NCI-H2107 treated with DMSO at 0.1 percent for 48 hours (cell line): ENCODE data around the gene SLC22A12.
A peak's percentile ranks its signal among the peaks of the same experiment; 100 is the strongest.

Source experiments
- DNase-seq: peaks from one replicate; lab custom pipeline; 2025; ENCODE audit not compliant: unreplicated experiment; lab: John Stamatoyannopoulos, UW

Gene SLC22A12

GRCh38 chr11:64621283-64622019 is 30.4 kb downstream of the SLC22A12 start:
- no peak for DNase-seq

GRCh38 chr11:64622681-64623080 is 31.7 kb downstream of the SLC22A12 start:
- no peak for DNase-seq

GRCh38 chr11:64624883-64625481 is 34.0 kb downstream of the SLC22A12 start:
- no peak for DNase-seq

- DNase-seq, result no peak
Measured at GRCh38 chr11:64626637-64627036, 35.6 kb downstream of the SLC22A12 start.

GRCh38 chr11:64627371-64627770 is 36.4 kb downstream of the SLC22A12 start:
- DNase-seq, result no peak

DNA sequence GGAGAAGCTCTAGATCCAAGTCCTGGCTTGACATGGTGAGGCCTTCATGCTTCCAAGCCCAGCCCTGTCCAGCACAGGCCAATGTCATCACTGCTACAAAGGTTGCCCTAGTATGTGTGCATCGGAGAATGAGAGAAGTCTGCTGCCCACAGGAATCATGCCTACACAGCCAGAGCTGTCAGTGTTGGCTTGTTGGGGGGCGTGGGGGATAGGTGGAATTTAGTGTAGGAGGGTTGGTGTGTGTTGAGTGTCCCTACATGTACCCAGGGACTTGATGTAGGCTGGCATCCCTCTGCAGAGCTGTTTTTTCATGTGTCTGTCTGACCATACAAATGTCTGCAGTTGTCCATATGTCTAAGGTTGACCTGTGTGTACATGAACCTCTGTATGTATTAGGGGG is 37.6 kb downstream of the SLC22A12 start:
- DNase-seq, result no peak

DNA sequence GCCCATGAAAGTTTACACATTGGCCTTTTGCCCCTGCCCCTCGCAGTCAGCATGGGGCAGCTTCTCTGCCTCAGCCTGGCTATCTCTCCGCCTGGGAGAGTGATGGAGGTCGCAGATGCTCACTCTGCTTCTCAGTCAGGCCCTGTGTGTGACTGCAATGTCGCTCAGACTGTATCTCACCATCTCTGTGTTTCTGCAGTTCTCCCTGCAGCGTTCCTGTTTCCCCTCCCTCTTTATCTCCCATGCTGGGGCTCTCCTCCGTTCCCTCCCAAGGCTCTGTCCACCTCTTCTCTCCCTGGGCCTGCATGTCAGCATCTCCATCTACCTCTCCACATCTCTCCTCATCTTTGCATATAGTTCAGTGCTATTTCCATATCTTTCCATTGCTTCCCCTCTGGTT is 38.1 kb downstream of the SLC22A12 start:
- DNase-seq, result no peak

- no peak for DNase-seq
Measured at GRCh38 chr11:64629796-64630562, 39.0 kb downstream of the SLC22A12 start.

DNA sequence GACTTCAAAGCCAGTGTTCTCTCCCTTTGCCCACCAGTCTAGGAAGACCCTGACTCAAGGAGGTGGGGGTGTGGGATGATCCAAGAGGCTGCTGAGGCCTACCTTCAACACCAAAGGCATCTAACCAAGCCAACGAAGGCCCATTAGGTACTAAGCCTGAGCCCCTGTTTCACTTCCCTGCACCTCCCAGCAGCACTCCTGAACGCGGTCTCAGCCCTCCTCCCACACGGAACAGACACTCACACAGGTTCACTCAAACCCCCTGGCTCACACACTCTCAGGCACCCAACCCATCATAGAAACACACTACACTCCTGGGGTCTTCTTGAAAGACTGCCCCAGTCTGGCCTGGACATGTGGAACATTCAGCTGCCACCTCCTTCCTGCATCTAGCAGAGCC is 40.7 kb downstream of the SLC22A12 start:
- no peak for DNase-seq

DNA sequence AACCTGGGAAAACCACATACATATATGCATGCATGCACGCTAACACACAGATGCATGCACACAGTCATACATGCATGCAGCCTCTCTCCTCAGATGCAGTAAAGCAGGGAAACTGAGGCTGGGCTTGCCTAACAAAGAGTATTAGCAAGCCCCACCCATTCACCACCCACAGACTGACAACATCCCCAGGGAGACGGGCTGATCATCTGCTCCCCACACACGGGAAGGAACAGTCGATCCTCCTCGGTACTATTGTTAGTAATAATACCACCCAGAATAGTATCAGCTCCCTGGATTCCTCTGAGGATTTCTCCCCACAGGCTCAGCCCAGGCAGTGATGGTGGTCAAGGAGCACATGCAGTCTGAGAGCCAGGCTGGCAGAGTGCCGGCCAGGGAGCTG is 41.2 kb downstream of the SLC22A12 start:
- DNase-seq, result no peak

DNA sequence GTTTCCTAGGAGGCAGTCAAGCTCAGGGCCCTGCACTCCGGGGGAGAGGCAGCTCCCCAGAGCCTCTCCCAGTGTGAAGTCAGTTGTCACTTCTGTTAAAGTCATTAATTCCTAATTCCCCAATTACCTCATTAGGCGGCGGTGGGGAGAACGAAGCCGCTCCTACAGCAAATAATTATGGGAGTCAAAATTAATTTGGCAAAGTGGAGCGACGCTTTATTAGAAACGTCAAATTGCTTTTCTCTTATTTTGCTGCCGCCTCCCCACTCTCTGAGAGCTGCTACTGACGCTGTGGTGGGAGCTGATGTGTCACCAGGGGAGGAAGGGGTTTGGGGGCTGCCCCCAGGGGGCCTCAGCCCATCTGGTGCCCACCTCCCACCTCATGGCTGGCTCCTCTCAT is 41.6 kb downstream of the SLC22A12 start:
- DNase-seq, result no peak

GRCh38 chr11:64633555-64634159 is 42.6 kb downstream of the SLC22A12 start:
- no peak for DNase-seq

GRCh38 chr11:64637334-64638017 is 46.5 kb downstream of the SLC22A12 start:
- DNase-seq, result no peak

- DNase-seq, result peak; percentile 32
Measured at GRCh38 chr11:64638018-64638665, 47.1 kb downstream of the SLC22A12 start.

DNA sequence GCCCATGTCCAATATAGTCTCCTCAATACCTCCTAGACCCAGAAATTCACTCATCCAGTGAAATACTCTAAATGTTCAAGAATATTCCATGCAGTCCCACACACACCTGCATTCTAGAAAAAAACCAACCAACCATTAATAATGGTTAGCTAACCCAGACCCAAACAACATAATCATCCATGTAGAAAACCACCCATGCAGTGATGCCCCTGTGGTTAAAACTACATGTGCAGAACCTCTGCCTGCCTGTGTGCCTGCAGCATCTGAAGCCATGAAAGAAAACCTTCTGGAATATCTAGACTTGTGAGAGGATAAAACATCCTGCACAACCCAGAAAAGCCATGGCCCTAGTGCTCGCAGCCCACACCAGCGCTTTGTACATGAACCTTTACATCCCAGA is 47.8 kb downstream of the SLC22A12 start:
- DNase-seq, result no peak

- DNase-seq, result no peak
Measured at GRCh38 chr11:64639885-64640284, 48.9 kb downstream of the SLC22A12 start.

DNA sequence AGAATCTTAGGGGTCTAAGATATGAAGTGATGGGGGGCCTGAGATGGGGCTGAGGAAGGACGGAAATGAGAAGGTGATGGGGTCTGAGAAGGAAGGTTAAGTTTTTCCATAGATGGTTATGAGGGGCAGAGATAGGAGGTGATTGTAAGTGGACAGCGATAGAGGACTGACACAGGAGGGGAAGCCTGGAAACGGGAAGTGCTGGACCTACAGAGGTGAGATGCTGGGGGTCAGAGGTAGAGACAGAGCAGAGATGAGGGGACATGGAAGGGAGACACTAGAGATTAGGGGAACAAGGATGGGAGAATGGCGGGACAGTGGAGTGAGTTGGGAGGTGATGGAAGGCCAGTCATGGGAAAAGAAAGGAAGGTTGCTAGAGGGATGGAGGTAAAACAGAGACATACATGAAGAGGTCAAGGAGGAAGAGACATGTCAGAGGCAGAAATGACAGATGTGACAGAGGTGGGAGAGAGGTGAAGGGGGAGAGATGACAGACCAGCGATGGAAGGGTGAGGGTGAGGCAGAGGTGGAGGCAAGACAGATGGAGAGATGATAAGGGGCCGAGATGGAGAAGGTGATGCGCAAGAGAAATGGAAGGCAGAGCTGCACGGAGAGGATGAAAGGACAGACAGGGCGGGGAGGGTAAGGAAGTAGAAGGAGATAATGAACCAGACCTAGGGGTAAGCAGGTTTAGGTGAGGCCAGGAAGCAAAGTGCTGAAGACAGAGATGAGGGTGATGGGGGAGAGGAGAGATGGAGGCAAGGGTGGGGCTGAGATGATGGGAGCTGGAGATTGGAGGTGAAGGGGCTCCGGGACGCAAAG is 50.8 kb downstream of the SLC22A12 start:
- no peak for DNase-seq

GRCh38 chr11:64642418-64642735 is 51.4 kb downstream of the SLC22A12 start:
- no peak for DNase-seq

DNA sequence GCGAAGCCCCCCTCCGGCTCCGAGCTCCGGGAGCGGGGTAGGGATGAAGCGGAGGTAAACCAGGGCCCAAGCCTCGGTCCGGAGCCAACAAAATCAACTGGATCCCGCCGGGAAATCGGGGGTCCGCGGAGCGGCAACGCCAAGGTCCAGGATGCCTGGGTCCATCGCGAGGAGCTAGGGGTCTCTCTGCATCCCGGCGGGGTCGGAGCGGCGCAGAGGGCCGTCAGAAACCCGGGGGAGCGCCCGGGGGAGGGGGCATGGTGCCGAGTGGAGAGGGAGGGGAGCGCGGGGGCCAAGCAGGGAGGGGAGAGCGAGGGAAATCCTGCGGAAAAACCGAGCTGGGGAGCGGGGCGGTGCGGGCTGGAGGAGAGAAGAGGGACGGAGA is 51.8 kb downstream of the SLC22A12 start:
- DNase-seq, result no peak
